HCT116 (cell line): ENCODE measurements around the gene RAB11FIP2. TPM values are rescaled to one million over a fixed set of nuclear protein-coding genes. Genes with fewer than 3 reads are reported as not detected.

Source experiments
- ATAC-seq: fragments of 200-7000 bp; cut with Tn5 transposase; 2 replicates; pipeline ENCODE4 v1.9.1; 2020; ENCODE audit warnings: mild to moderate bottlenecking, moderate library complexity
- BruUV-seq: library from RNA; stranded (reverse); fragments of 400-500 nt; replicated peaks from 2 replicates; lab custom pipeline; 2021; lab: Mats Ljungman, UMichigan
- CTCF ChIA-PET: fragments of 300-600 bp; sonication (Branson Sonifier 250); formaldehyde crosslinking; loops from one replicate; lab custom pipeline; 2021; ENCODE audit warnings: antibody characterized with exemption; lab: Charles Lee
- POLR2A ChIA-PET: fragments of 300-600, 350-600 bp; sonication (Branson Sonifier 250); formaldehyde crosslinking; loops from one replicate; lab custom pipeline; 2021; ENCODE audit warnings: antibody characterized with exemption; lab: Charles Lee
- RAD21 ChIA-PET, 2 experiments: fragments of 300-600 bp; sonication (Branson Sonifier 250); formaldehyde crosslinking; loops; one replicate each; lab custom pipeline; 2023; ENCODE audit warnings: low total read pairs in 2 of 2; ENCODE audit not compliant: uncharacterized antibody in 2 of 2, unreplicated experiment in 2 of 2, low non-redundant PET in 1 of 2; lab: Charles Lee
- DNase-seq: peaks from one replicate; pipeline ENCODE4 v3.0.0-alpha.2; 2010; ENCODE audit warnings: low read depth, low spot score
- H2AFZ ChIP-seq: fragments of 200-600 bp; shearing (Covaris generic), sonication (generic); 2 replicates; pipeline ENCODE4 v1.6.1; 2017; ENCODE audit warnings: low read depth, mixed run types, mixed read lengths, antibody characterized with exemption, low read length; ENCODE audit not compliant: poor library complexity, severe bottlenecking
- H3K27ac ChIP-seq: 2 replicates; pipeline ENCODE4 v1.5.1; 2012; ENCODE audit warnings: low read depth, low read length
- H3K27me3 ChIP-seq: fragments of 200-600 bp; sonication (generic); 2 replicates; pipeline ENCODE4 v1.6.1; 2016; ENCODE audit warnings: mixed run types, low read length, mixed read lengths; ENCODE audit not compliant: insufficient read depth
- H3K36me3 ChIP-seq, 2 experiments: fragments of 200-500 bp in 1 of 2; fragments of 200-600 bp in 1 of 2; sonication (Bioruptor generic) in 1 of 2; sonication (generic) in 1 of 2; 2 replicates each; pipeline versions ENCODE4 v1.5.1 to v1.6.1; 2014 to 2016; ENCODE audit warnings: low read length in 2 of 2, inconsistent platforms in 1 of 2, mixed read lengths in 1 of 2, mixed run types in 1 of 2; ENCODE audit not compliant: insufficient read depth in 2 of 2, control insufficient read depth in 1 of 2
- H3K4me1 ChIP-seq, 2 experiments: fragments of 200-600 bp in 1 of 2; sonication (generic) in 1 of 2; 2 replicates each; pipeline versions ENCODE4 v1.5.1 to v1.6.1; 2012 to 2017; ENCODE audit warnings: low read length in 2 of 2, inconsistent platforms in 1 of 2, mild to moderate bottlenecking in 1 of 2, mixed read lengths in 1 of 2, mixed run types in 1 of 2, moderate library complexity in 1 of 2; ENCODE audit not compliant: insufficient read depth in 2 of 2, control insufficient read depth in 1 of 2
- H3K4me2 ChIP-seq: fragments of 200-600 bp; sonication (generic); 2 replicates; pipeline ENCODE4 v1.6.1; 2017; ENCODE audit warnings: mixed run types, low read length, mixed read lengths
- H3K4me3 ChIP-seq, 2 experiments: fragments of 200-600 bp in 1 of 2; sonication (generic) in 1 of 2; replicated peaks in 1 of 2; 2 replicates each; pipeline ENCODE4 v1.5.1; 2011 to 2016; ENCODE audit warnings: low read length in 2 of 2, control low read depth in 1 of 2, low read depth in 1 of 2, mild to moderate bottlenecking in 1 of 2, mixed read lengths in 1 of 2, mixed run types in 1 of 2
- H3K79me2 ChIP-seq: fragments of 200-600 bp; sonication (generic); 2 replicates; pipeline ENCODE4 v1.6.1; 2017; ENCODE audit warnings: mild to moderate bottlenecking, mixed run types, low read length, moderate library complexity, mixed read lengths; ENCODE audit not compliant: insufficient read depth
- H3K9ac ChIP-seq: fragments of 200-600 bp; sonication (generic); 2 replicates; pipeline ENCODE4 v1.6.1; 2016; ENCODE audit warnings: low read length, mixed read lengths
- H3K9me2 ChIP-seq: fragments of 200-600 bp; sonication (generic), shearing (Covaris generic); 2 replicates; pipeline ENCODE4 v1.6.1; 2017; ENCODE audit warnings: mixed run types, mild to moderate bottlenecking, moderate library complexity; ENCODE audit not compliant: insufficient read depth
- H3K9me3 ChIP-seq, 2 experiments: fragments of 200-500 bp in 1 of 2; fragments of 200-600 bp in 1 of 2; sonication (Bioruptor generic) in 1 of 2; sonication (generic) in 1 of 2; 2 replicates each; pipeline ENCODE4 v1.6.1; 2014 to 2017; ENCODE audit warnings: low read length in 2 of 2, mixed read lengths in 2 of 2, inconsistent platforms in 1 of 2, low read depth in 1 of 2, mild to moderate bottlenecking in 1 of 2, mixed run types in 1 of 2, moderate library complexity in 1 of 2; ENCODE audit not compliant: control insufficient read depth in 1 of 2, insufficient read depth in 1 of 2
- H4K20me1 ChIP-seq: fragments of 200-600 bp; sonication (generic), shearing (Covaris generic); 2 replicates; pipeline ENCODE4 v1.6.1; 2017; ENCODE audit warnings: mixed run types, mild to moderate bottlenecking, moderate library complexity; ENCODE audit not compliant: insufficient read depth
- ATF3 ChIP-seq: IDR thresholded peaks from 2 replicates; pipeline ENCODE4 v1.6.1; 2012
- CTCF ChIP-seq, 3 experiments: fragments of 200-600 bp in 1 of 3; sonication (generic) in 1 of 3; IDR thresholded peaks in 2 of 3; conservative IDR thresholded peaks in 1 of 3; 2 replicates each; pipeline ENCODE4 v1.5.1; 2012 to 2017; ENCODE audit warnings: low read depth in 2 of 3, low read length in 2 of 3, antibody characterized with exemption in 1 of 3, borderline replicate concordance in 1 of 3, control low read depth in 1 of 3, mild to moderate bottlenecking in 1 of 3, mixed read lengths in 1 of 3, mixed run types in 1 of 3, moderate library complexity in 1 of 3; ENCODE audit not compliant: insufficient read depth in 1 of 3
- EGR1 ChIP-seq: IDR thresholded peaks from 2 replicates; pipeline ENCODE4 v1.6.1; 2012; ENCODE audit warnings: low read depth
- EZH2 ChIP-seq: fragments of 200-600 bp; sonication (generic); IDR thresholded peaks from 2 replicates; pipeline ENCODE4 v1.6.1; 2017; ENCODE audit warnings: antibody characterized with exemption, mixed run types
- EZH2phosphoT487 ChIP-seq: fragments of 200-600 bp; IDR thresholded peaks from 2 replicates; pipeline ENCODE4 v1.6.1; 2018; ENCODE audit warnings: antibody characterized with exemption, borderline replicate concordance
- FOSL1 ChIP-seq: IDR thresholded peaks from 2 replicates; pipeline ENCODE4 v1.6.1; 2012; ENCODE audit warnings: low read depth
- REST ChIP-seq: IDR thresholded peaks from 2 replicates; pipeline ENCODE4 v1.6.1; 2012; ENCODE audit warnings: low read depth
- SIN3A ChIP-seq: IDR thresholded peaks from 2 replicates; pipeline ENCODE4 v1.6.1; 2012; ENCODE audit warnings: low read depth
- TCF7L2 ChIP-seq: IDR thresholded peaks from 2 replicates; pipeline ENCODE4 v1.7.0; 2011; ENCODE audit warnings: borderline replicate concordance, inconsistent platforms; ENCODE audit not compliant: insufficient read depth, insufficient read length; ENCODE audit errors: extremely low read depth
- YY1 ChIP-seq: IDR thresholded peaks from 2 replicates; pipeline ENCODE4 v1.6.1; 2011; ENCODE audit warnings: low read length, low read depth, moderate library complexity, mild to moderate bottlenecking; ENCODE audit not compliant: insufficient replicate concordance; ENCODE audit errors: extremely low read depth
- ZFX ChIP-seq: fragments of 450-650 bp; IDR thresholded peaks from 2 replicates; pipeline ENCODE4 v1.6.1; 2017
- ZNF274 ChIP-seq: fragments of 200-500 bp; sonication (Bioruptor generic); IDR thresholded peaks from 2 replicates; pipeline ENCODE4 v1.6.1; 2014; ENCODE audit warnings: mild to moderate bottlenecking, low read depth, low read length, inconsistent platforms
- intact Hi-C: fragments of 100-400 bp; cut with micrococcal nuclease; formaldehyde crosslinking; loops from 2 replicates; pipeline ENCODE4 v1.10.0; 2022
- total RNA-seq: library from RNA; stranded (reverse); gene quantifications from one replicate; pipeline ENCODE4 v1.2.1, GENCODE V29; 2021; ENCODE audit not compliant: unreplicated experiment

RAB11FIP2 gene
- total RNA-seq, 1 experiment from 2014 or later, result 16.8 TPM

GRCh38 chr10:117956972-117957371 lies 89.8 kb downstream of the RAB11FIP2 start:
- Histone ChIP-seq H3K79me2 (no peaks in the 10 kb centered on the region), H3K9me2 (no peaks in the 10 kb centered on the region), H3K27ac (no peak overlapping the region), H3K9me3 (no peaks in the 10 kb centered on the region), H3K9ac (no peak overlapping the region), H3K4me1 (no peaks in the 10 kb centered on the region), H3K4me2 (no peak overlapping the region), H4K20me1 (no peaks in the 10 kb centered on the region), H3K27me3 (peaks cover 75% of the 10 kb centered on the region), H2AFZ (no peak overlapping the region), H3K4me3 (no peak overlapping the region), H3K36me3 (no peaks in the 10 kb centered on the region)
- BruUV-seq, result no TSS peak
- ATAC-seq, result no peak
- intact Hi-C loops, result no loop called here
- no peak for DNase-seq
- ChIA-PET CTCF (no interaction called here), RAD21 (no interaction called here), POLR2A (no interaction called here)
- TF ChIP-seq EZH2, result no peak
- no peak for TF ChIP-seq ZFX
- TF ChIP-seq TCF7L2, result no peak
- TF ChIP-seq CTCF (IDR thresholded peaks at IDR 0.05 in 2 of 3, conservative IDR thresholded peaks at IDR 0.05 in 1 of 3; ENCODE audit: borderline replicate concordance in 1 of 3, insufficient read depth in 1 of 3, low read depth in 2 of 3, low read length in 2 of 3), result no peak

GRCh38 chr10:117955176-117955575 lies 91.6 kb downstream of the RAB11FIP2 start:
- no peaks in the 10 kb centered on the region for H3K36me3 ChIP-seq
- H3K9me2 ChIP-seq, result no peaks in the 10 kb centered on the region
- no peak overlapping the region for H3K9ac ChIP-seq
- H3K4me2 ChIP-seq, result no peak overlapping the region
- BruUV-seq, result no TSS peak
- ChIA-PET POLR2A (no interaction called here), RAD21 (no interaction called here), CTCF (no interaction called here)
- H3K9me3 ChIP-seq, result no peaks in the 10 kb centered on the region
- DNase-seq, result no peak
- no peaks in the 10 kb centered on the region for H4K20me1 ChIP-seq
- H3K79me2 ChIP-seq, result no peaks in the 10 kb centered on the region
- ATAC-seq, result no peak
- H3K27ac ChIP-seq, result no peak overlapping the region
- H2AFZ ChIP-seq, result no peak overlapping the region
- H3K4me1 ChIP-seq, result no peaks in the 10 kb centered on the region
- intact Hi-C loops, result no loop called here
- H3K27me3 ChIP-seq, result peaks cover 73% of the 10 kb centered on the region
- H3K4me3 ChIP-seq, result no peak overlapping the region
- TF ChIP-seq YY1 (no peak), REST (no peak), CTCF (IDR thresholded peaks at IDR 0.05 in 2 of 3, conservative IDR thresholded peaks at IDR 0.05 in 1 of 3; ENCODE audit: borderline replicate concordance in 1 of 3, insufficient read depth in 1 of 3, low read depth in 2 of 3, low read length in 2 of 3) (no peak), ZFX (no peak), EGR1 (no peak), SIN3A (no peak), FOSL1 (no peak), EZH2phosphoT487 (no peak), ZNF274 (no peak), ATF3 (no peak)
